Neuronal stem cell (in vitro differentiated cells): ENCODE data around the gene CDK11A.
"Not testable (repeated sequence)": the region's sequence is repeated elsewhere in the genome, so short reads cannot be mapped to it uniquely, and the experiment has no call there.

Source experiments
- DNase-seq: peaks from one replicate; pipeline ENCODE4 v3.0.0-alpha.2; 2013; ENCODE audit warnings: low spot score
- H2AFZ ChIP-seq: one replicate; pipeline ENCODE4 v1.6.1; 2013; ENCODE audit warnings: mild to moderate bottlenecking, low read length, inconsistent platforms
- H2AK5ac ChIP-seq: 2 replicates; pipeline ENCODE4 v1.6.1; 2013; ENCODE audit warnings: low read depth, mild to moderate bottlenecking, inconsistent platforms, low read length, moderate library complexity, mixed read lengths
- H2BK120ac ChIP-seq: 2 replicates; pipeline ENCODE4 v1.6.1; 2013; ENCODE audit warnings: low read depth, mild to moderate bottlenecking, inconsistent platforms, low read length, moderate library complexity, mixed read lengths
- H2BK12ac ChIP-seq: one replicate; pipeline ENCODE4 v1.6.1; 2013; ENCODE audit warnings: low read length, inconsistent platforms
- H2BK15ac ChIP-seq: 2 replicates; pipeline ENCODE4 v1.6.1; 2013; ENCODE audit warnings: mild to moderate bottlenecking, low read length, inconsistent platforms, mixed read lengths
- H2BK5ac ChIP-seq: one replicate; pipeline ENCODE4 v1.6.1; 2013; ENCODE audit warnings: inconsistent platforms, mild to moderate bottlenecking, low read length, moderate library complexity
- H3K14ac ChIP-seq: one replicate; pipeline ENCODE4 v1.6.1; 2013; ENCODE audit warnings: low read length, inconsistent platforms
- H3K18ac ChIP-seq: 2 replicates; pipeline ENCODE4 v1.6.1; 2013; ENCODE audit warnings: low read length, inconsistent platforms
- H3K23ac ChIP-seq: 2 replicates; pipeline ENCODE4 v1.6.1; 2013; ENCODE audit warnings: low read depth, mild to moderate bottlenecking, mixed read lengths, low read length, inconsistent platforms; ENCODE audit not compliant: poor library complexity
- H3K27ac ChIP-seq: replicated peaks from 3 replicates; pipeline ENCODE4 v1.5.1; 2013; ENCODE audit warnings: low read length, inconsistent platforms
- H3K27me3 ChIP-seq, 3 experiments: 2 replicates each; pipeline ENCODE4 v1.6.1; 2013; ENCODE audit warnings: low read length in 3 of 3, mild to moderate bottlenecking in 2 of 3, inconsistent platforms in 1 of 3, low read depth in 1 of 3, mixed read lengths in 1 of 3, moderate library complexity in 1 of 3; ENCODE audit not compliant: control insufficient read depth in 3 of 3, insufficient read depth in 3 of 3
- H3K36me3 ChIP-seq, 2 donors: replicated peaks in 1 of 2; 2 replicates each; pipeline ENCODE4 v1.6.1; 2013; ENCODE audit warnings: low read length in 2 of 2; ENCODE audit not compliant: control insufficient read depth in 2 of 2, insufficient read depth in 2 of 2
- H3K4ac ChIP-seq: 2 replicates; pipeline ENCODE4 v1.6.1; 2013; ENCODE audit warnings: inconsistent platforms, mild to moderate bottlenecking, low read length, moderate library complexity
- H3K4me1 ChIP-seq, 2 donors: 1 replicate in 1 of 2; 2 replicates in 1 of 2; pipeline ENCODE4 v1.6.1; 2013; ENCODE audit warnings: low read length in 2 of 2, low read depth in 1 of 2; ENCODE audit not compliant: control insufficient read depth in 2 of 2, insufficient read depth in 1 of 2
- H3K4me2 ChIP-seq: one replicate; pipeline ENCODE4 v1.6.1; 2013; ENCODE audit warnings: mild to moderate bottlenecking, low read length, inconsistent platforms; ENCODE audit not compliant: insufficient read depth, poor library complexity, severe bottlenecking
- H3K4me3 ChIP-seq, 2 donors: 2 replicates each; pipeline ENCODE4 v1.5.1; 2013; ENCODE audit warnings: low read length in 2 of 2, mild to moderate bottlenecking in 2 of 2, inconsistent platforms in 1 of 2, moderate library complexity in 1 of 2
- H3K79me1 ChIP-seq: one replicate; pipeline ENCODE4 v1.6.1; 2013; ENCODE audit warnings: low read depth, mild to moderate bottlenecking, inconsistent platforms, low read length, moderate library complexity
- H3K9ac ChIP-seq: one replicate; pipeline ENCODE4 v1.6.1; 2013; ENCODE audit warnings: mild to moderate bottlenecking, low read depth, low read length, inconsistent platforms; ENCODE audit not compliant: poor library complexity
- H3K9me3 ChIP-seq, 2 donors: replicated peaks in 1 of 2; 2 replicates each; pipeline versions ENCODE3 to v1.6.1; 2013; ENCODE audit warnings: low read length in 2 of 2, mild to moderate bottlenecking in 2 of 2, inconsistent platforms in 1 of 2, low read depth in 1 of 2, mixed read lengths in 1 of 2, moderate library complexity in 1 of 2; ENCODE audit not compliant: control insufficient read depth in 2 of 2, insufficient read depth in 1 of 2
- H4K8ac ChIP-seq: one replicate; pipeline ENCODE4 v1.6.1; 2013; ENCODE audit warnings: low read depth, mild to moderate bottlenecking, inconsistent platforms, low read length, moderate library complexity
- H4K91ac ChIP-seq: one replicate; pipeline ENCODE4 v1.6.1; 2013; ENCODE audit warnings: low read length, low read depth, mild to moderate bottlenecking, inconsistent platforms; ENCODE audit not compliant: poor library complexity
- WGBS, 2 donors: extraction: QIAGEN DNeasy Blood & Tissue Kit; methylation state at CpG; one replicate each; pipeline ENCODE4 v1.1.7; 2013; ENCODE audit warnings: missing lambda C conversion rate in 2 of 2, mixed read lengths in 1 of 2; ENCODE audit not compliant: insufficient read length in 2 of 2, insufficient replicate concordance in 1 of 2; ENCODE audit errors: extremely low coverage in 2 of 2; 5-methylcytosine and 5-hydroxymethylcytosine counted together

Gene CDK11A

DNA sequence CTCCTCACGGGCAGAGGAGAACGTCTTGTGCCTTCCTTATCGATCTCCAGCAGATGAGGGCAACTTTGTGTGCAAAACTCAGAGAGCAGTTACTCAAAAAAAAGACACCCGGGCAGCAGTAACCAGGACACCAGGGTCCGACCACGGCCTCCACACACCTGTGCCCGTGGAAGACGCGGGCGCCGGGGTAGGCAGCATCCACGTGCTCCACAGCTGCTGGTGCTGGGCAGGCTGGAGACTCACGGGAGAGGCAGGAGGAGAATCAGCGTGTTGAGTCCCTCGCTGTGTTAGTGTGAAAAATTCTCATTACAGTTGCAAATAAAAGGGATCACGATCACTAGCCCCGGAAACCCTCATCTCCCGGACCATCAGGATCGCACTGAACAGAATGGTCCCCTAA, 25.1 kb downstream of the CDK11A start:
- not testable (repeated sequence) for H3K4me2 ChIP-seq, H2BK12ac ChIP-seq, H3K27me3 ChIP-seq, H3K18ac ChIP-seq, H4K8ac ChIP-seq, H3K14ac ChIP-seq, H2BK15ac ChIP-seq, H3K4ac ChIP-seq, H2AK5ac ChIP-seq, H3K4me3 ChIP-seq, H3K27ac ChIP-seq, H3K36me3 ChIP-seq, H3K23ac ChIP-seq, H2AFZ ChIP-seq, H4K91ac ChIP-seq, H3K9me3 ChIP-seq, H2BK5ac ChIP-seq, H3K79me1 ChIP-seq, DNase-seq, H2BK120ac ChIP-seq, H3K4me1 ChIP-seq, H3K9ac ChIP-seq
- WGBS, 2 donors = no CpG with 5 or more reads among the region's 19 CpGs

DNA sequence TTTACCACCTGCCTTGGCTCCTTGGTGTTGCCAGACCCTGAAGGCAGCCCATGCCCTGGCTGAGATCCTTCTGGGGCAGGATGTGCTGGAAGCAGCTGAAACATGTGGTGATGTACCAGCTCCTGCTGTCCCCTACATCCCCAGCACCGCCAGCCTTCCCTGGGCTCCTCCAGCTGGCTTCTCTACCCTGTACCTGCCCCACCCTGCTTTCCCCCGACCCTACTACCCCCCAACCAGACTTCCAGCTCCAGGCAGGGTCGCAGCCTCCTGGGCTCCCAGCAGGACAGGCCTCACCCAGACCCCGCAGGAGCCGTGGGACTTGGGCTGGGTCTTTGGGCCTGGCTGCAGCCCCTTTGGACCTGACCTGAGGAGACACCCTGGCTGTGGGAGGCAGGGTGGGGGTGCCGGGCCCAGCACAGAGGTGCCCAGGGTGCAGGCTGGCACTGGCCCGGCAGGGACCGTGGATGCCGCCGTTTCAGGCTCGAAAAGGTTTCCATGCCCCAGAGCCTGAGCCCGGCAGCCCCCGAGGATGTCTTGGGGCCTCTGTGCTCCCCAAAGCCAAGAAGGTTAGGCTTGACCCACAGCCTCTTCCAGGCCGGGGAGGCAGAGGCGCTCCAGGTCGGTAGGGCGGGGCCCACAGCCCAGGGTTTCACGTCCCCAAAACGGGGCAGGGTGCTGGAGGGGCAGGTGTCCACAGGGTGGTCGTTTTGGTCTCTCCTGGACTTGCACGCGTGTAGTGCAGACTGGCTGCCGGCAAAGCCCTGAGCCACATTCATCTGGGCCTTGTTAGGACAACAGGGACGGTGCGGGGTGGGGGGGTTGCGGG, 26.6 kb downstream of the CDK11A start:
- not testable (repeated sequence) for H3K4me1 ChIP-seq, H3K18ac ChIP-seq, DNase-seq, H3K9ac ChIP-seq, H3K27me3 ChIP-seq, H3K4me3 ChIP-seq, H3K9me3 ChIP-seq, H2AFZ ChIP-seq, H3K27ac ChIP-seq, H2BK12ac ChIP-seq, H3K4me2 ChIP-seq, H3K36me3 ChIP-seq, H3K4ac ChIP-seq, H3K14ac ChIP-seq, H3K23ac ChIP-seq, H4K91ac ChIP-seq, H3K79me1 ChIP-seq, H2BK15ac ChIP-seq, H2BK120ac ChIP-seq, H2BK5ac ChIP-seq, H4K8ac ChIP-seq, H2AK5ac ChIP-seq
- WGBS, 2 donors = no CpG with 5 or more reads among the region's 26 CpGs

DNA sequence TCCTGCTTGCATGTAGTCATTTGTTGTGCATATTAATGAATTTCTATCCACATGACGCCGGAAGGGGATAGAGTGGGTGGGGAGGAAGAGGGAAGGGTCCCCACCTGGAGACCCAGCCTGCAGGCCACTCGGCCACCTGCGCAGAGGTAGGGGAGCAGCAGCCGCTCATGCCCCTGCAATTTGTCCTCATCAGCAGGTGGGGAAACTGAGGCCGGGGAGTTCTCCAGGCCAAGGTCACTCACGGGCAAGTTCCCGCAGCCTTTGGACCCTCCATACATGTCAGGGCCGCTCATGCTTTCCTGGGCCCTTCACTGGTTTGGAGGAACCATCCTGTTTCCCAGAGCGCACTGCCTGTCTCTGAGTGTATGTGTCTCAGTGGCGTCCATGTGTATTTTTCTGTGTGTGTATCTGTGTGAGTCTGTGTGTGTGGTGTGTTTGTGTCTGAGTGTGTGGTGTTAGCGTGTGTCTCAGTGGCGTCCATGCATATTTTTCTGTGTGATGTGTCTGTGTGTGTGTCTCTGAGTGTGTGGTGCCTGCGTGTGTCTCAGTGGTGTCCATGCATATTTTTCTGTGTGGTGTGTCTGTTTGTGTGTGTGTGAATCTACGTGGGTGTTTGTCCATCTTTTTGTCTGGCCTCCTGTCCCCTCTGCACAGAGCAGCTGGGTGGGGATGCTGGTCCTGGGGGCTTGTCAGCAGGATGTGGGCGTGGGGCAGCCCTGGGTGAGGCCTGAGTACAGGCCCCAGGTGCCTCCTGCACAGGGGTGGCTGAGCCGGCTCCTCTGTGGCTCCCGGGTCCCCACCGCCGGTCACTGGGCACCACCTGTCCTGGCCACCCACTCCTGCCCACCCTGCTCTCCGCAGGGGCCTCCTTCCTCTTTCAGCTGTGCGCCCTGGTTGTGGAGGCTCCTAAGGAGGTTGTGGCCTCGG, 27.5 kb downstream of the CDK11A start:
- no CpG with 5 or more reads among the region's 23 CpGs for WGBS, 2 donors
- not testable (repeated sequence) for DNase-seq

More for the DNA sequence above, 27.5 kb downstream of the CDK11A start:
- H3K9me3 ChIP-seq, H3K4me2 ChIP-seq, H4K91ac ChIP-seq, H2BK120ac ChIP-seq, H2BK5ac ChIP-seq, H4K8ac ChIP-seq, H3K4me3 ChIP-seq, H3K18ac ChIP-seq, H2BK15ac ChIP-seq, H3K4me1 ChIP-seq, H3K23ac ChIP-seq, H3K27me3 ChIP-seq, H3K79me1 ChIP-seq, H2BK12ac ChIP-seq, H3K4ac ChIP-seq, H3K27ac ChIP-seq, H2AK5ac ChIP-seq, H3K14ac ChIP-seq, H2AFZ ChIP-seq, H3K9ac ChIP-seq, H3K36me3 ChIP-seq: not testable (repeated sequence)
